Measurements from ENCODE around the gene PSD2. TPM values are rescaled to one million over a fixed set of nuclear protein-coding genes. Genes with fewer than 3 reads are reported as not detected.

PSD2 gene
- total and polyA plus RNA-seq, 12 donors = 0.03 to 0.09 (median 0.08) TPM; not detected in 9

DNA sequence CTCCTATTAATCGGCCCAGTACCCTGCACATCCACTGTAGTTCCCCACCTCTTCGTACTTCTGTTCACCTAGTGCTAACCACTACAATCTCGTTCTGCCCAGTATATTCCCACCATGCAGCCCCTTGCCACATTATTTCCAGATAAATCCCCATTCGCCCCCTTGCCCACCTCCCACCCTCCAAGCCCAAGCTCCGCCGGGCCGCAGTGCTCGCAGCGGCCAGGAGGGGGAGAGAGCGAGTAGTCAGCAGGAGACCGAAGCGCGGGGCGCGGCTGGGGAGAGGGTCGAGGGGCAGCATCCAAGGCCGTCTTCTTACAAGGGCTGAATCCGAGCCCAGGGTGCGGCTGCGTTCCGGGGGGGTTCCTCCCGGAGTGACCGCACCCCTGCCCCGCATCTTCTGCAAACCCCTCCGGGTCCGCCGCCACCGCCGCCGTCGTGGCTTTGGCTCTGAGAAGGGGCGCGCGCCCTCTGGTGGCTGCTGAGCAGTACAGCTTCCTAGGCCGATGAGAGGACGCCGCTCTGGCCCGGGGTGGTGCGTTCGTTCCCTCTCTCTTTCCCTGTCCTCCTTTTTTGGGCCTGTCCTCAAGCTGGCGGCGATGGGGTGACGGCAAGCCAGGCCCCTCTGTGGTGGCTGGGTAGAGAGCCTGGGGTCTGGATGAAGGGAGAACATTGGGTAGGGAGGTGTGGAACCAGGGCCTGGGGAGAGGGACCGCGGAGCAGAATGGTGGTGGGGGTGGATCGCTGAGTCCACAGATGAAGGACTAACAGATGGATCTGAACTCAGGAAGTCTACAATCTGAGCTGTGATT is 30.0 kb upstream of the PSD2 start:
- Histone ChIP-seq H3K36me3 (no peaks in the 10 kb centered on the region), H3K27ac (peak overlapping the region in 3 of 10 donors; percentile 2 to 67 (median 3)), H3K27me3 (peaks cover 4 to 28% (median 23%) of the 10 kb centered on the region in 7 donors), H3K4me3 (peak overlapping the region; percentile 16 to 65 (median 53)), H3K4me1 (peaks cover 5 to 29% (median 18%) of the 10 kb centered on the region in 9 donors), H3K9me3 (no peaks in the 10 kb centered on the region)
- intact Hi-C loops (cut with DNase I) = loop anchor here in 9 of 10 donors (1.0 to 10.0 kb wide), 7 partner anchors 53 to 341 kb away; no protein-coding TSS in a partner anchor
- ATAC-seq (peak; percentile 84 to 95 (median 90)), DNase-seq (peak; percentile 73 to 86)
- 9 to 10% methylated on average over 46 of the region's 46 CpGs for WGBS, 2 donors
- TF ChIP-seq, protein P1, sequence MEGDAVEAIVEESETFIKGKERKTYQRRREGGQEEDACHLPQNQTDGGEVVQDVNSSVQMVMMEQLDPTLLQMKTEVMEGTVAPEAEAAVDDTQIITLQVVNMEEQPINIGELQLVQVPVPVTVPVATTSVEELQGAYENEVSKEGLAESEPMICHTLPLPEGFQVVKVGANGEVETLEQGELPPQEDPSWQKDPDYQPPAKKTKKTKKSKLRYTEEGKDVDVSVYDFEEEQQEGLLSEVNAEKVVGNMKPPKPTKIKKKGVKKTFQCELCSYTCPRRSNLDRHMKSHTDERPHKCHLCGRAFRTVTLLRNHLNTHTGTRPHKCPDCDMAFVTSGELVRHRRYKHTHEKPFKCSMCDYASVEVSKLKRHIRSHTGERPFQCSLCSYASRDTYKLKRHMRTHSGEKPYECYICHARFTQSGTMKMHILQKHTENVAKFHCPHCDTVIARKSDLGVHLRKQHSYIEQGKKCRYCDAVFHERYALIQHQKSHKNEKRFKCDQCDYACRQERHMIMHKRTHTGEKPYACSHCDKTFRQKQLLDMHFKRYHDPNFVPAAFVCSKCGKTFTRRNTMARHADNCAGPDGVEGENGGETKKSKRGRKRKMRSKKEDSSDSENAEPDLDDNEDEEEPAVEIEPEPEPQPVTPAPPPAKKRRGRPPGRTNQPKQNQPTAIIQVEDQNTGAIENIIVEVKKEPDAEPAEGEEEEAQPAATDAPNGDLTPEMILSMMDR (IDR thresholded peaks at IDR 0.05) = peak; percentile 92 to 99 (median 98)

DNA sequence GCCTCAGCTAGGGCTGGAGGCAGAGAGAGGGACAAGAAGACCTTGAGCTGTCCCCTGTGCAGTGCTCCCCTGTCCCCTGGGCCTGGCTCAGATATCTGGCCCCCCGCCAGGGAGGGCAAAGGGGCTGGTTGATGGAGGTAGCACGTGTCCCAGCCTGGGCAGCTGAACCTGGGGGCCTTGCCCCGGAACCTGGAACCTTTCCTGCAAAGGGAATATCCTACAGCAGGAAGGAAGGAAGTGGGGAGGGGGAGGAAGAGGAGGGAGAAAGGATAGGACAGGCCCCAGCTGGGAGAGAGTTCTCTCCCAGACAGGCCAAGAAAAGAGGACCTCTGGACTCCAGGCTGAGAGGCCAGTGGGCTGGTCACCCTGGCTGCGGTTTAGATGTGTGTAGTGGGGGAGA is 27.6 kb upstream of the PSD2 start:
- Histone ChIP-seq H3K9me3 (no peaks in the 10 kb centered on the region), H3K36me3 (no peaks in the 10 kb centered on the region), H3K27ac (peak overlapping the region in 3 of 10 donors; percentile 15 to 49 (median 46)), H3K27me3 (peaks cover 4 to 25% (median 23%) of the 10 kb centered on the region in 7 donors), H3K4me1 (peaks cover 5 to 38% (median 18%) of the 10 kb centered on the region in 9 donors), H3K4me3 (no peak overlapping the region)
- peak in 6 of 8 donors; percentile 6 to 24 (median 9) for ATAC-seq
- DNase-seq = peak in 1 of 2 donors; percentile 49
- TF ChIP-seq, protein P1 (IDR thresholded peaks at IDR 0.05) = no peak
- WGBS, 2 donors = 52 to 53% methylated on average over 4 of the region's 4 CpGs
- intact Hi-C loops (cut with DNase I) = loop anchor here in 5 of 10 donors (5.0 to 10.0 kb wide), 4 partner anchors 56 to 343 kb away; no protein-coding TSS in a partner anchor

DNA sequence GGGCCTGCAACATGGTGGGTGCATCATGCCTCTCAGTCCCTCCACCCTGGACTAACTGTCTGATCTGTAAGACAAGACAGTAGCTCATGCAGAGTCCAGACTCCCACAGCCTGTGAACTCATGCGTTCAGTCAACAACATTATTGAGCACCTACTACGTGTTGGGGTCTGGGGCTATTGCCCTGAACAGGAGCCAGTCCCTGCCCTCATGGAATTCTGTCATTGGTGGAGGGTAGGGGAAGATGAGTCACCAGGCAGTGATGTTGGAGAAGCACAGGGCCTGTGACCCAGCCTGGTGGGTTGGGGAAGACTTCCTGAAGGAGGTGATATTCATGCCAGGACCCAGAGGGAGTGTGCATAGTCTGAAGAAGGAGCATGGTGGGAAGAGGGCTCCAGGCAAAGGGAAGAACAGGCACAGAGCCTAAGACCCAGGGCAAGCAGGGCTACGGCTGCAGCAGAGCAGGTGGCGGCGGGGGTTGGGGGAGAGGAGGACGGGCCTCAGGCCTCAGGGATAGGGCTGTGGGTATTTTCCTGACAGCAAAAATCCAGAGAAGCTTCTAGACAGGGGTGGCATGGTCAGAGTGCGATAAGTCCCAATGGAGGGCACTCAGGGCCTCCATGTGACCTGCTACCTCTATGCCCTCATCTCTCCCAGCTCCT is 26.7 kb upstream of the PSD2 start:
- TF ChIP-seq, protein P1 (IDR thresholded peaks at IDR 0.05) = no peak
- intact Hi-C loops (cut with DNase I) = loop anchor here in 5 of 10 donors (5.0 to 10.0 kb wide), 4 partner anchors 57 to 344 kb away; no protein-coding TSS in a partner anchor
- peak overlapping the region in 2 of 10 donors; percentile 34 to 46 for H3K27ac ChIP-seq
- H3K4me3 ChIP-seq = no peak overlapping the region
- ATAC-seq (no peak), DNase-seq (no peak)
- H3K36me3 ChIP-seq = no peaks in the 10 kb centered on the region
- H3K4me1 ChIP-seq = peaks cover 5 to 38% (median 18%) of the 10 kb centered on the region in 9 donors
- WGBS, 2 donors = 94 to 95% methylated on average over 7 of the region's 7 CpGs
- no peaks in the 10 kb centered on the region for H3K9me3 ChIP-seq
- H3K27me3 ChIP-seq = peaks cover 0 to 15% (median 14%) of the 10 kb centered on the region in 7 donors

DNA sequence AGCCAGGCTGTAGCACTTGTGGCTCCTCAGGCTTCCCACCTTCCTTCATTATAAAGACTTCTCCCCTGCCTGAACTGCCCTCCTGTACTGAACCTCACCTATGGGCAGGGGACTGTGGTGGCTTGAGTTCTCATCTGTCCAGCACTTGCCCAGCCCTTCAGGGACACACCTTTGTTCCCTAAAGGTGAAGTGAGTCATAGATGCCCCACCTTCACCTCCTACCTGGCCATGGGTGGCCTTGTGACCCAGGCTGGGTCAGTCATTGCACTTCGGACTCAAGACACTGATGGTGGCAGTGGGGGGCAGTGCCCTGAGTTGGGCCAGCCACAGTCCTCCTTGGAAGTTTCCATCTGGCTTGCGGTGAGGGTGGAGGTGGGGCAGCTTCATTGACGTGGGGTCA is 26.1 kb upstream of the PSD2 start:
- Histone ChIP-seq H3K9me3 (no peaks in the 10 kb centered on the region), H3K27me3 (peaks cover 0 to 9% (median 8%) of the 10 kb centered on the region in 7 donors), H3K4me1 (peaks cover 5 to 37% (median 18%) of the 10 kb centered on the region in 9 donors), H3K36me3 (no peaks in the 10 kb centered on the region), H3K27ac (peak overlapping the region in 1 of 10 donors; percentile 46), H3K4me3 (no peak overlapping the region)
- 92 to 98% methylated on average over 3 of the region's 3 CpGs for WGBS, 2 donors
- ATAC-seq (no peak), DNase-seq (no peak)
- intact Hi-C loops (cut with DNase I) = loop anchor here in 5 of 10 donors (5.0 to 10.0 kb wide), 4 partner anchors 57 to 345 kb away; no protein-coding TSS in a partner anchor
- TF ChIP-seq, protein P1 (IDR thresholded peaks at IDR 0.05) = no peak
